Activated T-cell treated with anti-CD3 and anti-CD28 coated beads for 24 hours (primary cell): ENCODE results near the gene CDC34.

Source experiments
- DNase-seq: peaks from one replicate; pipeline ENCODE4 v3.0.0-alpha.2; 2020; ENCODE audit warnings: low read depth

Gene CDC34

DNA sequence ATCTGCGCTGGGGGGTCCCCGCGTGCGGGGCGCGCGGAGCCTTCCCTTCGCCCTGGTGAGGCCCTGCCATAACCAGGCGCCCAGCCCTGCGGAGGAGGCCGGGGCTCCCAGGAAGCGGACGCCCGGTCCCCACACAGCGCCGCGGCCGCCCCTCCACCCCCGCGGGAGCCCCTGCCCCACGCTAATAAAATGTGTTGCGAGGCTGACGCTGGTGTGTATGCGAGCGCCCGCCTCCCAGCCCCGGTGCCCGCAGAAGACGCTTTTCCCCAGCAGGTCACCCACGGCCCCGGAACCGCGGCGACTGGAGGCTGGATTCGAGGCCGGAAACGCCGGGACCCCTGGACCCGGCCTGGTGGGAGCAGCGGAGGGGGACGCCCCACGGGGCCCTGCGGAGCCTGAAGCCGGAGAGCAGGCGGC is 12.1 kb upstream of the CDC34 start:
- no peak for DNase-seq

- DNase-seq = no peak
Measured at GRCh38 chr19:522726-523125, 8.8 kb upstream of the CDC34 start.

DNA sequence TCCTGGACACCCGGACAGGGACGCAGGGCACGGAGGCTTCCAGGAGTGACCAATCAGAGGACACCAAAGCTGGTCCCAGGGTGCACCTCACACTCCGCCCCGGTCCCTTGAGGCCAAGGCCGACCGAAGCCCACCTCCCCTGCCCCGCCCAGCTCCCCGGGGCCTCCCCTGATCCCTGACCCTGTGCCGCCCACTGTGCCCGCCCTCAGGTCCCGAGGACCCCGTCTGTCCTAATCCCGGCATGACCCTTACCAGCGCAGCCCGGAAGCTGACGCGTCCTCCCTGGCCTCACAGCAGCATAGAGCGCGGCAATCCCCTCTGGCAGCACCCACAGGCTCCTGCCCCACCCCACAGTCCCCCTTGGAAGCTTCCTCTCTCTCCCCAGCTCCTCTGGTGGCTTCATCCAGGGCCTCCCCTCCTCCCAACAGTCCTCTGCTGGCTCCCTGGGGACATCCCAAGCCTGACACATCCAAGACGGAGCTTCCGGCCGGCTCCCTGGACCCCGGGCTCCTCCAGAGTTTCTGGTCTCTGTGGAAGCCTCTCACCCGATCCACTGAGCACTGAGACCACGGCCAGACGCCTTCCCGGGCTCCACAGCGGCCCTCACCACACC is 7.4 kb upstream of the CDC34 start:
- no peak for DNase-seq

- no peak for DNase-seq
Measured at GRCh38 chr19:525029-525428, 6.5 kb upstream of the CDC34 start.

DNA sequence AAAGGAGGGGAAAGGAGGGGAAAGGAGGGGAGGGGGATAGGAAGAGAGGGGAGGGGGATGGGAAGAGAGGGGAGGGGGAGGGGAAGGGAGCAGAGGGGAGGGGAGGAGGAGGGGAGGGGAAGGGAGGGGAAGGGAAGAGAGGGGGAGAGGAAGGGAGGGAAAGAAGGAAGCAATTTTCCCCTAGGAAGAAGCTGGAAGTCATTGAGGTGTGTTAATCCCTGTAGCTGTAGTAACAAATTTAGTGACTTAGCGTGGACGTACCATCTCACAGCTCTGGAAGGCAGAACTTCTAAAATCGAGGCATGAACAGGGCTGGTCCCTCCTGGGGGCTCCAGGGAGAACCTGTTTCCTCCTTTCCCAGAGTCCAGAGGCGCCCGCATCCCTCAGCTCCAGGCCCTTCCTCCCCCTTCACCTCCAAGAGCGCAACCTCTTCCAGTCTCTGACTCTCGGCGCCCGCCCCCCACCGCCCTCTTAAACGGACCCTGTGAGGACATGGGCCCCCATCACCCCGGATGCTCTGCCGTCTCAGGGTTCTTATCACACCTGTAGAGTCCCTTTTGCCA is 5.6 kb upstream of the CDC34 start:
- DNase-seq = no peak

DNA sequence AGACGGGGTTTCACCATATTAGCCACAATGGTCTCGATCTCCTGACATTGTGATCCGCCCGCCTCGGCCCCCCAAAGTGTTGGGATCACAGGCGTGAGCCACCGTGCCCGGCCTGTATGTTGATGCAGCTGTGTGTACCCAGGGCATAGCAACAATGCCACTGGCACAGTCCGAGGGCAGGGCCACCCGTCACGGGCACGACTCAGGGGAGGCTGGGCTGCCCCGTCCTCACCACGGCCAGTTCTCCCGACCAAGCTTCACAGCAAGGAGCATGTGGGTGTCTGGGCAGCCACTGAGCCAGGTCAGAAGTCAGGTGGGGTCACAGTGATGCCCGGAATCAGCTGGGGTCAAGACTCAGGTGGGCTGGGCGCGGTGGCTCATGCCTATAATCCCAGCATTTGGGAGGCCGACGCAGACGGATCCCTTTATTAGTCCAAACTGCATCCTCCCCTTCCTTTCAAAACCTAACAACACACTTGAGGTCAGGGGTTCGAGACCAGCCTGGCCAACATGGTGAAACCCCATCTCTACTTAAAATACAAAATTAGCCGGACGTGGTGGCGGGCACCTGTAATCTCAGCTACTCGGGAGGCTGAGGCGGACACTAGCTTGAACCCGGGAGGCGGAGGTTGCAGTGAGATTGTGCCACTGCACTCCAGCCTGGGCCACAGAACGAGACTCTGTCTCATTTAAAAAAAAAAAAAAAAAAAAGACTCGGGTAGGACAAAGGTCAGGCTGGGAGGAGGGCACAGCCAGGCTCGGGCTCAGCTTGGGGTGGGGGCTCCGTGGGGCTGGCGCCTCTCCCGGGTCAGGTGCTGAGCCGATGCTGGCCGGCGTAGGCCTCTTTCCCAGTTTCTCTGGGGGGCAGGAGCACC is 1.2 kb upstream of the CDC34 start:
- DNase-seq = no peak

DNA sequence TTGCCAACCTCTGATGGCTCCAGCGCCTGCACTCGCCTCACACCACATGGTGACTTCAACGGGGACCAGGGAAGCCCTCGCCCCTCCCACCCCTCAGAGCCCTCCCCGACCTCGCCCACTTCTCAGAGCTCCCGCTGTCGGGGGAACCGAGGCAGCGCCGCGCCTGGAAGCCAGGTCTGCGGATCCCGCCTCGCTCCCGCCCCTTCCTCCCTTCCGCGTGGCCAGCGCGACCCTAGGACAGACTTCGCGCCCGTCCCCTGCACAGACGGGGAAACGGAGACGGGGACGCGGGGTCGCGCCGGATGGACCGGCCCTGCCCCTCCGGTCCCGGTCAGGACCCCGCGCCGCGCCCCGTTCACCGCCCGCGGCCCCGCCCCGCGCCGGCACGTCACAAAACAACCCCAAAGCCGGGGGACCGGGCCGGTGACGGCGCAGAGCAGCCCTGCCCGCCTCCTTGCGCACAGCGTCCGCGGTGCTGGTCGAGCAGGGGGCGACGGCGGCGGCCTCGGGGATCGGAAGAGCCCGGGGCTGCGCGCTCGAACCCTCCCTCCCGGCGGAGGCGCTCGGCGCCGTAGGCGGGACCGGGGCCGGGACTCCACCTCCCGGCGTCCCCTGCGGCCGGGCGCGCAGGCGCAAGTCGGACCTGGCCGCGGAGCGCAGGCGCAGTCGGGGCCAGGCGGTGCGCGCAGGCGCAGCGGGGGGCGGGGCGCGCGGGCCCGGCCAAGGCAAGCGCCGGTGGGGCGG is 379 bp upstream of the CDC34 start:
- peak; percentile 88 for DNase-seq

DNA sequence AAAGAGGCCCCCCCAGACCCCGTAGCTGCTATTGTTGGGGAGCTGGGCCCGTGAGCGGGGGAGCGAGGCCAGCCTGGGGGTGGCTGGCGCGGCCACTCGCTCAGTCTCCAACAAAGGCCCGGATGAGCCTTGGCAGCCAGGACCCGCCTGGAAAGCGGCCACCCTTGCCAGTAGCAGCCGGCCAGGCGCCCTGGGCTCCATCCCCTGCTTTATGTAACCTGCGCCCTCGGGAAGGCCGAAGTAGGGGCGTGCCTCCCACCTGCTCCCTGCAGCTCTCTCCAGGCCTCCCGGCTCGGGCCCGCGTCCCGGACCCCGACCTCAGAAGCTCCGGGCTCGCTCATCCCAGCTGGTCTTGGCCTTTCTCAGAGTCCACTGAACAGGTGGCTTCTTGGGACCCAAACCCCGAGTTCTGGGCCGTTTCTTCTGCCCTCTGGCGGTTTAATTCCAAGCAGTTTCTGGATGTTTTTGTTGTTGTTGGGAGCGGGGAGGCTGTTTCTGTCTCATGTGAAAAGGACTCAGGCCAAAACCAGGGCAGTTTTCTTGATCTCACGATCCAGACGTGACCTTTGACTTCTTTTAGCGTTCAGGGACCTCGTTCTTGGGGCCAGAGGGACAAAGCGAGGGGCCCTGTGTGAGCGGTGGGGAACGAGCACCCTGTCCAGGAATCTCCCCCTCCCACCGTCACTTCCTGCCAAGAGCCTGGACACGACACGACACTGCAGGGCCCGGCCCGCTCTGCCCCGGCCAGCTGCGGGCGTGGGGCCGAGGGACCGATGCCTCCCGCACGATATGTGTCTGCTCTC is 1.2 kb downstream of the CDC34 start:
- DNase-seq = no peak

DNA sequence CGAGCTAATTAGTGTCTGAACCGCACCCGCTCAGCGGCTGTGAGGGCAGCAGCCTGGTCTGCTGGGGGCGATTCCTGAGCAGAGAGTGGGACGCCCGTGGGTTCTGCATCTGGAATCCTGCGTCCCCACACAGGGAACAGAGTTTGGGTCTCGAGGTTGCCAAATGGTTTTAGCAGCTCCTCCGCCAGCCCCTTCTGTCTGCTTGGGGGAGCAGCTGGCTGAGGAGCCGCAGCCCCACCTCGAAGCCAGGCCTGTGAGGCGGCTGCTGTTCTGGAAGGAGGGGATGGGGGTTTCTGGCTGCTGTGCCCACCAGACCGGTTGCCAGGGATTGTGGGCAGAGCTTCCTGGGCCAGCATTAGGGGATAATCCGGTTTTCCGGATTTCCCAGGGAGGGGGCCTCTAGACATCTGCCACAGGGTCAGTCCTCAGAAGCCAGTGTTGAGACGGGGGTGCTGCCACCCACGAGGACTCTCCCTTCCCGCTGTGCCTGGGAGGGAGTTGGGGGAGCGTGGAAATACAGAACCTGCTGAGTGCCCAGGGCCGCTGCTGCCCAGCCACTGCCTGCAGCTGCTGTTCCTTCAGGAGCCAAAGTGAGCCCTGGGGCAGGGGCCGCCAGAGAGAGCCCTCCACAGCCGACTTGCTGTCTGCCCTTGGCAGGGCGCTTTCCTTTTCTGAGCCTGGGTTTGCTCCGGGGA is 2.0 kb downstream of the CDC34 start:
- DNase-seq = no peak

DNA sequence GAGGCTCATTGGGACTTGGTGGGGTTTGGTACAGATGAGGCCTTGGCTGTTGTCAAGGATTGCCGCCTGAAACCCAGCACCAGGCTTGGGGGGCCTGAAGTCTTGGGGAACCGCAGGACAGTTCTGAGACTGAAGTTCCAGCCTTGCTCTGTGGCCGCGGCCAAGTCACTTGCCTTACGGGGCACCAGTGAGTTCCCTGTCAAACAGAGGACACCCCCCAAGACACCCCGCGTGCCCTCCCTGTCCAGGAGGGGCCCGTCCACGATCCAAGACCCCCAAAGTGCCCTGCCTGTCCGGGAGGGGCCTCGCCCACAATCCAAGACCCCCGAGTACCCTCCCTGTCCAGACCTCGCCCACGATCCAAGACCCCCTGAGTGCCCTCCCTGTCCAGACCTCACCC is 2.5 kb downstream of the CDC34 start:
- DNase-seq = no peak

- DNase-seq = no peak
Measured at GRCh38 chr19:535017-535835, 3.7 kb downstream of the CDC34 start.

- no peak for DNase-seq
Measured at GRCh38 chr19:536031-536880, 4.7 kb downstream of the CDC34 start.

- DNase-seq = no peak
Measured at GRCh38 chr19:536881-537404, 5.4 kb downstream of the CDC34 start.

DNA sequence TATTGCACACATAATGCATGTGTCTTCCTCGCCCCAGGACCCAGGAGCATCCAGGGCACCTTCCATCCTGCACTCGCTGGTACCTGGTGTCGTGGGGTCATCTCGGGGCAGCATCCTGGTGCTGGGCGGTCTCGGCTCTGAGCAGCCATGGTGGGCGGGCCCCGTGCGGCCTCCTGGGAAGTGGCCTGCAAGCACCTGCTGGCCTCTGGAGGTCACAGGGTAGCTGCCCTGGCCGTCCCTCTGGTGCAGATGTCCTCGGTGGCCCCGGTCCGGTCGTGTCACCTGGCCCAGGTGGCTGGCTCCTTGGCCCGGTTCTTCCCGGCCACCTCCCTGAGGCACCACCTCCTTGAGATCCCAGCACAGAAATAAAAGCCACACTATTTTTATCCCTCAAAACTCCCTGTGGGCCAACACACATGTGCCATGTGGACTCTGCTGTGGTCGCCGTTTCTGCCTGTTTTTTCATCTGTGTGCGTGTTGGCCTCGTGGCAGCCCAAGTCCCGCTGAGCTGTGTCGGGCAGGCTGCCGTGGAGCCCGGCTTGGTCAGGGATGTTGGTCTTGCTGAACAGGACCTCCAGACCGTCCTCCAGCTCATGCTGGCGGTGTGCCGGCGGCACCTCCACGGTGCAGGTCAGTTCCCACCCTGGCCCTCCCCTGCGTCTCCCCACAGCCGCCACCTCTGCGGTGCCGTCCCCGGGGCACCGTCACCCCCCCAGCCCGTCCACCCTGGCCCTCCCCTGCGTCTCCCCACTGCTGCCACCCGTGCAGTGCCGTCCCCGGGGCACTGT is 7.3 kb downstream of the CDC34 start:
- DNase-seq = no peak

GRCh38 chr19:539429-540030 is 8.0 kb downstream of the CDC34 start:
- DNase-seq = no peak

DNA sequence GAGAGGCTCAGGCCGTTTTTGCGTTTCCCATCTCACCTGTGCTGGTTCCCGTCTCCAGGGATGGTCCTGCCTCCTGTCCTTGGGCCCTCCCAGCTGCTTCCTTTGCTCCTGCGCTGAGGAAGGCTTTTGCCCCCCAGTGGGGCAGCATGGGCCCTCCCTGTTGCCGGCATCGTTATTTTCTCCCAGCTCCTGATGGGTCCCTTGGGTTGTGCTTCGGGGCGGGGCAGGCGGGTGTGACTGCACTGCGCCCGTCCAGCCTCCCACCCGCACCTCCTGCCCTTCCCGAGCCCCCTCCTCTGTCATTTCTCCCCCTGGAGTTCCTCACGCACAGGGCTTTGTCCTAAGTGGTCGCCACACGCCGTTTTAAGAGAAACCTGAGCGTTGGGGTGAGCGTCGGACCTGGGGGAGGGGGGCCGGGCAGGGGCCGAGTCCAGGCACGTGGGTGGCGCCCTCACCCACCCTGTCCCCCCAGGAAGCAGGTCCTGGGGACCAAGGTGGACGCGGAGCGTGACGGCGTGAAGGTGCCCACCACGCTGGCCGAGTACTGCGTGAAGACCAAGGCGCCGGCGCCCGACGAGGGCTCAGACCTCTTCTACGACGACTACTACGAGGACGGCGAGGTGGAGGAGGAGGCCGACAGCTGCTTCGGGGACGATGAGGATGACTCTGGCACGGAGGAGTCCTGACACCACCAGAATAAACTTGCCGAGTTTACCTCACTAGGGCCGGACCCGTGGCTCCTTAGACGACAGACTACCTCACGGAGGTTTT is 9.5 kb downstream of the CDC34 start:
- no peak for DNase-seq

DNA sequence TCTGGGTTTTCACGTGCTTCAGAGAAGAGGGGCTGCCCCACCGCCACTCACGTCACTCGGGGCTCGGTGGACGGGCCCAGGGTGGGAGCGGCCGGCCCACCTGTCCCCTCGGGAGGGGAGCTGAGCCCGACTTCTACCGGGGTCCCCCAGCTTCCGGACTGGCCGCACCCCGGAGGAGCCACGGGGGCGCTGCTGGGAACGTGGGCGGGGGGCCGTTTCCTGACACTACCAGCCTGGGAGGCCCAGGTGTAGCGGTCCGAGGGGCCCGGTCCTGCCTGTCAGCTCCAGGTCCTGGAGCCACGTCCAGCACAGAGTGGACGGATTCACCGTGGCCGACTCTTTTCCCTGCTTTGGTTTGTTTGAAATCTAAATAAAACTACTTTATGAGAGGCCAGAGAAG is 10.1 kb downstream of the CDC34 start:
- no peak for DNase-seq
